ENCODE measurements around the gene PFDN6. TPM values are rescaled to one million over a fixed set of nuclear protein-coding genes. Genes with fewer than 3 reads are reported as not detected.

PFDN6 gene
- total and polyA plus RNA-seq, 2 of the 13 experiments (the other 11 are each of a cell fraction or from before 2014, with no cell fraction given): 75.5 to 87.0 TPM

- TF ChIP-seq CC2D1A (CRISPR knock-in tag; IDR thresholded peaks at IDR 0.05): no peak
- no peak for TF ChIP-seq MYNN (CRISPR knock-in tag; IDR thresholded peaks at IDR 0.05; ENCODE audit: low read depth)
- TF ChIP-seq, protein P1, sequence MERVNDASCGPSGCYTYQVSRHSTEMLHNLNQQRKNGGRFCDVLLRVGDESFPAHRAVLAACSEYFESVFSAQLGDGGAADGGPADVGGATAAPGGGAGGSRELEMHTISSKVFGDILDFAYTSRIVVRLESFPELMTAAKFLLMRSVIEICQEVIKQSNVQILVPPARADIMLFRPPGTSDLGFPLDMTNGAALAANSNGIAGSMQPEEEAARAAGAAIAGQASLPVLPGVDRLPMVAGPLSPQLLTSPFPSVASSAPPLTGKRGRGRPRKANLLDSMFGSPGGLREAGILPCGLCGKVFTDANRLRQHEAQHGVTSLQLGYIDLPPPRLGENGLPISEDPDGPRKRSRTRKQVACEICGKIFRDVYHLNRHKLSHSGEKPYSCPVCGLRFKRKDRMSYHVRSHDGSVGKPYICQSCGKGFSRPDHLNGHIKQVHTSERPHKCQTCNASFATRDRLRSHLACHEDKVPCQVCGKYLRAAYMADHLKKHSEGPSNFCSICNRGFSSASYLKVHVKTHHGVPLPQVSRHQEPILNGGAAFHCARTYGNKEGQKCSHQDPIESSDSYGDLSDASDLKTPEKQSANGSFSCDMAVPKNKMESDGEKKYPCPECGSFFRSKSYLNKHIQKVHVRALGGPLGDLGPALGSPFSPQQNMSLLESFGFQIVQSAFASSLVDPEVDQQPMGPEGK (CRISPR knock-in tag; IDR thresholded peaks at IDR 0.05): peak; percentile 47; the same call in 1 of the 2 replicates
- TF ChIP-seq RXRA (CRISPR knock-in tag; IDR thresholded peaks at IDR 0.05): no peak
- TF ChIP-seq ZNF605 (CRISPR knock-in tag; IDR thresholded peaks at IDR 0.05): no peak
- no peak for TF ChIP-seq CSRNP1 (CRISPR knock-in tag; IDR thresholded peaks at IDR 0.05)
- no peak for TF ChIP-seq ZSCAN9 (CRISPR knock-in tag; IDR thresholded peaks at IDR 0.05; ENCODE audit: borderline replicate concordance)
- TF ChIP-seq RBFOX2 (IDR thresholded peaks at IDR 0.05; ENCODE audit: low read depth, low read length): 0 out of 2 replicates have a peak, but pooled peaks have one; percentile 11
- TF ChIP-seq ZNF317 (CRISPR knock-in tag; IDR thresholded peaks at IDR 0.05): 0 out of 2 replicates have a peak, but pooled peaks have one; percentile 25
- TF ChIP-seq LBX2 (CRISPR knock-in tag; IDR thresholded peaks at IDR 0.05; ENCODE audit: borderline replicate concordance): no peak
- no peak for TF ChIP-seq ZNF558 (CRISPR knock-in tag; IDR thresholded peaks at IDR 0.05; ENCODE audit: borderline replicate concordance)
- no peak for TF ChIP-seq SAFB2 (CRISPR knock-in tag; IDR thresholded peaks at IDR 0.05; ENCODE audit: borderline replicate concordance, low read depth)
- TF ChIP-seq THAP11 (CRISPR knock-in tag; IDR thresholded peaks at IDR 0.05): no peak
- TF ChIP-seq ZFP41 (CRISPR knock-in tag; IDR thresholded peaks at IDR 0.05; ENCODE audit: borderline replicate concordance): no peak
- no peak for TF ChIP-seq ZNF891 (CRISPR knock-in tag; IDR thresholded peaks at IDR 0.05)
- TF ChIP-seq, protein P2, sequence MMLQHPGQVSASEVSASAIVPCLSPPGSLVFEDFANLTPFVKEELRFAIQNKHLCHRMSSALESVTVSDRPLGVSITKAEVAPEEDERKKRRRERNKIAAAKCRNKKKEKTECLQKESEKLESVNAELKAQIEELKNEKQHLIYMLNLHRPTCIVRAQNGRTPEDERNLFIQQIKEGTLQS (CRISPR knock-in tag; IDR thresholded peaks at IDR 0.05): no peak
- no peak for TF ChIP-seq TOE1 (CRISPR knock-in tag; IDR thresholded peaks at IDR 0.05)
- TF ChIP-seq MTA1 (CRISPR knock-in tag; IDR thresholded peaks at IDR 0.05; ENCODE audit: borderline replicate concordance): no peak
- TF ChIP-seq, protein P3, sequence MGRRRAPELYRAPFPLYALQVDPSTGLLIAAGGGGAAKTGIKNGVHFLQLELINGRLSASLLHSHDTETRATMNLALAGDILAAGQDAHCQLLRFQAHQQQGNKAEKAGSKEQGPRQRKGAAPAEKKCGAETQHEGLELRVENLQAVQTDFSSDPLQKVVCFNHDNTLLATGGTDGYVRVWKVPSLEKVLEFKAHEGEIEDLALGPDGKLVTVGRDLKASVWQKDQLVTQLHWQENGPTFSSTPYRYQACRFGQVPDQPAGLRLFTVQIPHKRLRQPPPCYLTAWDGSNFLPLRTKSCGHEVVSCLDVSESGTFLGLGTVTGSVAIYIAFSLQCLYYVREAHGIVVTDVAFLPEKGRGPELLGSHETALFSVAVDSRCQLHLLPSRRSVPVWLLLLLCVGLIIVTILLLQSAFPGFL (CRISPR knock-in tag; IDR thresholded peaks at IDR 0.05): no peak
- no peak for TF ChIP-seq RBM39 (IDR thresholded peaks at IDR 0.05; ENCODE audit: low read depth, low read length, poor library complexity, severe bottlenecking)
- TF ChIP-seq ZNF230 (CRISPR knock-in tag; IDR thresholded peaks at IDR 0.05): 0 out of 2 replicates have a peak, but pooled peaks have one; percentile 14
- TF ChIP-seq ZFP36L1 (CRISPR knock-in tag; IDR thresholded peaks at IDR 0.05): no peak
- peak; percentile 71 for TF ChIP-seq ZNF629 (CRISPR knock-in tag; conservative IDR thresholded peaks at IDR 0.05)
- TF ChIP-seq TCF12 (IDR thresholded peaks at IDR 0.05): no peak
- 0 out of 2 replicates have a peak, but pooled peaks have one; percentile 37 for TF ChIP-seq TCF12 (CRISPR knock-in tag; IDR thresholded peaks at IDR 0.05)
- TF ChIP-seq SP5 (CRISPR knock-in tag; IDR thresholded peaks at IDR 0.05; ENCODE audit: borderline replicate concordance, low read depth): no peak
These were observed 27.4 kb downstream of the PFDN6 start (continued) for GRCh38 chr6:33316603-33317418.
